Subcutaneous adipose tissue (tissue), 4 donors: ENCODE measurements around the gene TACC3. TPM values are rescaled to one million over a fixed set of nuclear protein-coding genes. Genes with fewer than 3 reads are reported as not detected.

ENCODE experiments used
- CTCF ChIP-seq: fragments of 450-650 bp; IDR thresholded peaks from one replicate; pipeline ENCODE4 v1.5.1; 2016; ENCODE audit warnings: low read depth, mild to moderate bottlenecking, control low read depth, antibody characterized with exemption, moderate library complexity
- total RNA-seq, 4 donors: library from RNA; depleted of rRNA; stranded (reverse); fragments of >200 nt; gene quantifications; one replicate each; pipeline ENCODE4 v1.1.0, GENCODE V29; 2016

TACC3 gene
- total RNA-seq, 4 donors from 2014 or later: 3.9 to 18.1 (median 15.4) TPM

GRCh38 chr4:1759170-1759817 is 38.0 kb downstream of the TACC3 start:
- TF ChIP-seq CTCF: no peak

GRCh38 chr4:1759818-1760223 is 38.5 kb downstream of the TACC3 start:
- no peak for TF ChIP-seq CTCF

- TF ChIP-seq CTCF: no peak
Observed at GRCh38 chr4:1760521-1761071, 39.3 kb downstream of the TACC3 start.

- TF ChIP-seq CTCF: no peak
Observed at GRCh38 chr4:1761130-1761689, 39.9 kb downstream of the TACC3 start.

- TF ChIP-seq CTCF: no peak
Observed at GRCh38 chr4:1762264-1763010, 41.1 kb downstream of the TACC3 start.

GRCh38 chr4:1763070-1763549 is 41.8 kb downstream of the TACC3 start:
- no peak for TF ChIP-seq CTCF

GRCh38 chr4:1763550-1764080 is 42.3 kb downstream of the TACC3 start:
- TF ChIP-seq CTCF: no peak
